IgD-negative memory B cell (primary cell): Measurements from ENCODE around the gene CAPN2. TPM values are rescaled to one million over a fixed set of nuclear protein-coding genes. Genes with fewer than 3 reads are reported as not detected.
A peak's percentile ranks its signal among the peaks of the same experiment; 100 is the strongest.
"Not testable (repeated sequence)": the region's sequence is repeated elsewhere in the genome, so short reads cannot be mapped to it uniquely, and the experiment has no call there.

Experiments used
- H3K27ac Mint-ChIP-seq, 3 donors: one replicate each; pipeline ENCODE4 v1.8.0; 2020 to 2022; ENCODE audit warnings: mild to moderate bottlenecking in 3 of 3, mixed read lengths in 3 of 3, moderate library complexity in 1 of 3
- H3K27me3 Mint-ChIP-seq: one replicate; pipeline ENCODE4 v1.8.0; 2021; ENCODE audit warnings: mixed read lengths
- H3K36me3 Mint-ChIP-seq: one replicate; pipeline ENCODE4 v1.8.0; 2020; ENCODE audit warnings: mild to moderate bottlenecking, mixed read lengths
- H3K4me1 Mint-ChIP-seq, 3 donors: one replicate each; pipeline ENCODE4 v1.8.0; 2020 to 2022; ENCODE audit warnings: mixed read lengths in 3 of 3, mild to moderate bottlenecking in 1 of 3
- H3K4me3 Mint-ChIP-seq, 4 donors: one replicate each; pipeline ENCODE4 v1.8.0; 2020 to 2022; ENCODE audit warnings: mild to moderate bottlenecking in 4 of 4, mixed read lengths in 4 of 4, moderate library complexity in 3 of 4
- H3K9me3 Mint-ChIP-seq, 3 donors: one replicate each; pipeline ENCODE4 v1.8.0; 2020 to 2021; ENCODE audit warnings: mixed read lengths in 3 of 3, mild to moderate bottlenecking in 1 of 3
- polyA plus RNA-seq: library from polyadenylated mRNA; unstranded; fragments of 300-500 nt; fragmentation: Illumina TruSeq; gene quantifications from one replicate; pipeline ENCODE4 v1.2.3, GENCODE V29; 2021

Gene CAPN2
- polyA plus RNA-seq, 1 donor from 2014 or later: 140 TPM

DNA sequence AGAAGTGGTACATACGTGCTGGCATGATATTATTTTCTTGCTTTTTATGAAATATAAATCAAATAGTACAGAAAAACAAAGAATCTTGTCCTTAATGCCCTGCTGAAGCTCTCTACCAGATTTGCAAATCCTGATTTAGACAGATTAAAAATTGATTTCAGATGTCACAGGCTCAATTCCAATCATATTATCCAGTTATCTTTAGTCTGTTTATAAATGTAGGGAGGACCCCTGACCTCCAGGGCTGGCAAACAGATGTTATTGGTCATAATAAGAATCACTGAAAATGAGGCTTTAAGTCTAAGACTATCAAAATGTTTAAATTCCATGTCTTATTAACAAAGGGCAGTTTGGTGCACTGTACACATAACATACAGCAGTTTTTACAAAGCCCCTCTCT, 71.3 kb downstream of the CAPN2 start:
- H3K36me3 Mint-ChIP-seq: peaks cover 3% of the 10 kb centered on the region
- peak overlapping the region in 1 of 3 donors; percentile 12 for H3K27ac Mint-ChIP-seq
- no peaks in the 10 kb centered on the region for H3K9me3 Mint-ChIP-seq
- peaks cover 0 to 3% (median 0%) of the 10 kb centered on the region in 3 donors for H3K4me1 Mint-ChIP-seq
- no peaks in the 10 kb centered on the region for H3K27me3 Mint-ChIP-seq
- no peak overlapping the region for H3K4me3 Mint-ChIP-seq

DNA sequence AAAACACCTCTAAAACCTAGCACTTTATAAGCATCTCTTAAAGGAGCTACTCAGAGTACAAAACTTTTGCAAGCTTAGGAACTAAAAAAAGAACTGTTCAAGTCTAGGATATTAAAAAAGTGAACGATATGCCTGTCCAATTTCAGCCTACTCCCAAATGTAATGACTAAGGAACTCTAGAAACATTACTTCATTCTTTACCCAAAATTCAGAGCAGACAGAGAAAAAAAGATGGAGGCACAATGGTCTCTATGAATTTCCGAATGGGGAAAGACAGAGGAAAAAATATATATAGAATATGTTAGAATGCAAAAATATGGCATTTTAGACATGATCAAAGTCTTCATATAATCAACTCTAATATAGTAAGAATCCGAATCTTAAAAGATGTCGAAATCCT, 72.2 kb downstream of the CAPN2 start:
- Mint-ChIP-seq H3K9me3 (no peaks in the 10 kb centered on the region), H3K27ac (no peak overlapping the region), H3K36me3 (peaks cover 7% of the 10 kb centered on the region), H3K4me3 (no peak overlapping the region), H3K4me1 (peaks cover 0 to 3% (median 0%) of the 10 kb centered on the region in 3 donors), H3K27me3 (no peaks in the 10 kb centered on the region)

DNA sequence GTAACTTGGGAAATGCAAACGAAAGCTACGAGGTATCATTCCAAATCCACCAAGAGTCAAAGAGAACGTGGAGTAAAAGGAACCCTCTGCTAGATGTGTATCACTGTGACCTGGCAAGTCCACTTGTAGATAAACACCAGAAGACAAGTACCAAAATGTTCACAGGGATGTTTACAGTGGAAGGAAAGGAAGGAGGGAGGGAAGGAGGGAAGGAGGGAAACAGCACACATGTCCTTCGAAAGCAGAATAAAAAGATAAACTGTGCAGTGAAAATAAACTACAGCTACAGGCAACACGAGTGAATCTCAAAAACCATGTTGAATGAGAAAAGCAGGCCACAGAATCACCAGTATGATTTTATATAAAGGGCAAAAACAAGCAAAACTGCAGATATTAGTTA, 73.5 kb downstream of the CAPN2 start:
- H3K4me3 Mint-ChIP-seq: no peak overlapping the region
- H3K36me3 Mint-ChIP-seq: peaks cover 7% of the 10 kb centered on the region
- H3K4me1 Mint-ChIP-seq: peaks cover 0 to 3% (median 0%) of the 10 kb centered on the region in 3 donors
- H3K27me3 Mint-ChIP-seq: no peaks in the 10 kb centered on the region
- no peaks in the 10 kb centered on the region for H3K9me3 Mint-ChIP-seq
- no peak overlapping the region for H3K27ac Mint-ChIP-seq

DNA sequence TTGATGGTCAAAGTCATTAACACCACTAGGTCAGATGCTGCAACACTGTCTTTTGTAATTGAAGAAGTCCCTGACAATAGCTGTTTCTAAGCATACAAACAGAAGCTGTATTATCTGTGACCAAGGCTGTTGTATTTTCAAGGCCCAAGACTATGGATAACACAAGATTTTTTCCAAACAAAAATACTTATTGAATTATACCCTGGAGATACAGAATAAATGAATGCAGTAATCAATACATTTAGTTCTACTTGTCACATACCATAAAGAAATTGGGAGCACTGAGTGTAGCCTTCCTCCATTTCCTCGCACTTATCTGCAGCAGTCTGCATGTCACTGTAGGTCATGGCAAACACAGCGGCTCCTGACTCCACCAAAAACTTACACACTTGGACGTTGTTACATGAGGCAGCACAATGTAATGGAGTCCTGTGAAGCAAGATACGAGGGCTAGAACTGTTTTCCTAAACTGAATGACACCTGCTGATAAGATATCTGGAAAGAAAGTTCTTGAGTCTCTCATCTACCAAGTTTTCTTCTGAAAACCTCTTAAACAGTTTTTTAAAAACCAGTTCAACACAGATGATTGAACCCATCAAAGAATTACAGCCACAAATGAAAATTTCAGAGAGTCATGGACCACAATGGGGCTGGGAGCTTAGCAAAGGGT, 76.5 kb downstream of the CAPN2 start:
- peaks cover 3 to 7% (median 3%) of the 10 kb centered on the region in 3 donors for H3K4me1 Mint-ChIP-seq
- no peaks in the 10 kb centered on the region for H3K27me3 Mint-ChIP-seq
- no peaks in the 10 kb centered on the region for H3K9me3 Mint-ChIP-seq
- peaks cover 7% of the 10 kb centered on the region for H3K36me3 Mint-ChIP-seq
- peak overlapping the region in 1 of 3 donors; percentile 67 for H3K27ac Mint-ChIP-seq
- H3K4me3 Mint-ChIP-seq: no peak overlapping the region

DNA sequence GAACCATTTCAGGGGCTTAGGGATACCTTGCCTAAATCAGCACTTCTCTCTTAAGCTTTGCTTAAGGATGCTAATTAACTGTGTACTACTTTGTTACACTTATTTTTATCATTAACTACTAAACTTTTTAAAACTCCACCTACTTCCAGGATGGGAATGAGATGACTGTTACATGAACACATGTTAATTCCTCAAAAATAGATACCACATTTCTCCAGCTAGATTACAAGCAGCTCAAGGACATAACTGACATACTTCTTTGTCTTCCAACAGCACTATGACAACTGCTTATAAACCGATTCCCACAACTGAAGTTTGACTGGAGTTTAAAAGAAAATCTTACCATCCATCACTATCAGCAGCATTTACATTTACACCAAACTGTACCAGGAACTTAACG, 79.7 kb downstream of the CAPN2 start:
- H3K4me1 Mint-ChIP-seq: peaks cover 3 to 10% (median 3%) of the 10 kb centered on the region in 3 donors
- H3K36me3 Mint-ChIP-seq: peaks cover 5% of the 10 kb centered on the region
- H3K27ac Mint-ChIP-seq: no peak overlapping the region
- H3K9me3 Mint-ChIP-seq: no peaks in the 10 kb centered on the region
- H3K4me3 Mint-ChIP-seq: no peak overlapping the region
- H3K27me3 Mint-ChIP-seq: no peaks in the 10 kb centered on the region

DNA sequence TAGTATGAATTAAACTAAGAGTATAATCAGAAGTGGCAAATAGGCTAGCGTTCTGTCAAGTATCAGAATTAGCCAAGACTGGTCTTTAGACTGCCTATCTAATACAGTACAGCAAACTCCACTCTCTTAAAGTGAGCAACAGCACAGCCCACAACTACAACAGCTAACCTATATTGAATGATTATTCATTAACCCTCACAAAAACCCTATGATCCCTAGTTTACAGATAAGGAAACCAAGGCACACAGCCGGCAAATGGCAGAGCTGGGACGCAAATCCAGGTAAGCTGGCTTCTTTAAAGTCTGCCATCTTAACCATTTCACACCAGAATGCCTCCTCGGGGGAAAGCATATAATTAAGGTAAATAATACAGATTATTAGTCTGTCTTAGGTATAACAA, 81.4 kb downstream of the CAPN2 start:
- no peaks in the 10 kb centered on the region for H3K9me3 Mint-ChIP-seq
- H3K27ac Mint-ChIP-seq: no peak overlapping the region
- H3K4me1 Mint-ChIP-seq: peaks cover 3 to 10% (median 3%) of the 10 kb centered on the region in 3 donors
- H3K27me3 Mint-ChIP-seq: no peaks in the 10 kb centered on the region
- no peak overlapping the region for H3K4me3 Mint-ChIP-seq
- peaks cover 8% of the 10 kb centered on the region for H3K36me3 Mint-ChIP-seq

DNA sequence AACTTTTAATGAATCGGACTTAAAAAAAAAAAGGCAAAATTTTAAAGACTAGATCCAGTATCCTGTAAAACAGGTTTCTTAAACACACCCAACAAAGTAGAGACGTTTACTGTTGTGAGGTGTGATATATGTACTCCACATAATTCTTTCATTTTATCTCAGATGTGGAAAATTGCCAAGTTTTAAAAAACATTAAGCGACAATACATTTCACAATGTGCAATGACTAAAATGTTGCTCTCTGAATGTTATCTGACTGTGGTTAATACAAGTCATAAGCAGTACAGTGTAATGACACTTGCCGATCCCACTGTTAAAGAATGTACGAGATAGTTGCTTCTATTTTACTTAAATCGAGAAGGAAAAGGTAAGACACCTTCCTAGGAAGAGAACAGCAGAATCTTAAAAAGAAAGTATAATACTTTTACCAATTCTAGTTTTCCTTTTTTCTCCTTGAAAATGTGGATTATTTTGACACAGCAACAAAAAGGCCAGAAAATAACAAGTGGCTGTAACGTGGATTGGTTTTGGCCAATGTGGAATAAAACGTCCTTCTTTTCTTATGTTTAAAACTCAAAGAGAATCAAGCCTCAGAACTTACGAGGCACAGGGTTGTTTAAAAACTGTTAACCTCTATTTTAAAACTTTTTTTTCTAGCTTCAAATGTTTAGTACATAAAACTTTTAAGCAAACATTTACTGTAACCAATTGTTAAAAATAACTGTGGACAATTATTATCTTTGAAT, 82.0 kb downstream of the CAPN2 start:
- H3K36me3 Mint-ChIP-seq: peaks cover 7% of the 10 kb centered on the region
- no peaks in the 10 kb centered on the region for H3K27me3 Mint-ChIP-seq
- no peak overlapping the region for H3K27ac Mint-ChIP-seq
- H3K4me1 Mint-ChIP-seq: peaks cover 3 to 10% (median 3%) of the 10 kb centered on the region in 3 donors
- no peaks in the 10 kb centered on the region for H3K9me3 Mint-ChIP-seq
- peak overlapping the region in 1 of 4 donors; percentile 30 for H3K4me3 Mint-ChIP-seq

DNA sequence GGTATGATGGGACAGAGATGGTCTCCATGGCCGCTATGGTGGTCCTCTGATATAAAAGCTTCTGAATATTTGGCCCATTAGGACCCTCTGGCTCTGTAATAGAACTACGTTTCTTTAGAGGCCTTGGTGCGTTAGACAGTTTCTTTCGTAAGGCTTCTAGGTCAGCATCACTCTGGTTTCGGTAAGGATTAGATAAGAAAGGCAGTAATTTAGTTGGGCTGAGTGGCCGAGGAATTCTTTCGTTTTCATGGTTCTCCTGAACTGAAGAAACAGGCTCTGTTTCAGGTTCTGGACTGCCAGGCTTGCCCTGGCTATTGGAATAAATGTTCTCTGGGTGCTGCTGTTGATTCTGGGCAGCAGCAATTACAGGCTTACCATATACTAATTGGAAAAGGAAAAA, 83.9 kb downstream of the CAPN2 start:
- Mint-ChIP-seq H3K36me3 (peaks cover 7% of the 10 kb centered on the region), H3K4me3 (no peak overlapping the region), H3K27ac (no peak overlapping the region), H3K27me3 (no peaks in the 10 kb centered on the region), H3K9me3 (no peaks in the 10 kb centered on the region), H3K4me1 (peaks cover 3 to 10% (median 3%) of the 10 kb centered on the region in 3 donors)

DNA sequence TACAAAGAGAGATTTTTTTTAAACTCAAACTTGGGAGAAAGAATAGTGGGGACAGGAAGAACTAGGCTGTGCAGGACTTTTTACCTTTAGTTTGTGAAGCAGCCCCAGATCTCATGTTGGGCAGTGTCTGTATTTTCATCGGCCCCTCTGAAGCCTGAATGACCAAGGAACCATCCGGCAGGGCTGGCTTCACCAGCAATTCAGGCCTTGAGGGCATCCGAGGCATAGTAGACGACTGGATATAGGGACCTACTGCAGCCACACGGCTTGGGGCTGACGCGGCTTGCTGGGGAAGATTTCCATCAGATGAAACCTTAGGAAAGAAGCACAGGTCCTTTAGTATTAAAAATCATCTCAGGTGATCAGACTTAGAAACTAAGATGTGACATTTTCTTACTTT, 89.7 kb downstream of the CAPN2 start:
- Mint-ChIP-seq H3K36me3 (peaks cover 13% of the 10 kb centered on the region), H3K27me3 (no peaks in the 10 kb centered on the region), H3K27ac (no peak overlapping the region), H3K4me1 (peaks cover 0 to 2% (median 0%) of the 10 kb centered on the region in 3 donors), H3K9me3 (no peaks in the 10 kb centered on the region), H3K4me3 (no peak overlapping the region)

DNA sequence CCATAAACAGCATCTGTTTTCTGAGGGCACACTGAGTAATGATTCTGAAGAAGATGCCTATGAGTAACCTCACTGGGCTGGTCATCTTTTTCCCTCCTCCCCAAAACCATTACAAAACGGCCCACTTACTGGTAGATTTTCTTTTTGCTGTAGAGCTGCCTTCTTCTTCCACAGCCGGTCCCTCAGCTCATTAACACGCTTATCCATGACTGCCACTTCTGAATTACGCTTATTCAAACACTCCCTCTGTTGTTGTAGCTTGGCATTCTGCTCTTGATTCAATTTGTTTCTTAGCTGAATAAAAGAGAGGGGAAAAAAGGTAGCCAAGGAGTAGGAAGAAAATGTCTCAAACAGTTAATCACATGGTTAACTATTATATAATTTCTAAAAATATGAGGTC, 90.3 kb downstream of the CAPN2 start:
- Mint-ChIP-seq H3K27ac (no peak overlapping the region), H3K9me3 (no peaks in the 10 kb centered on the region), H3K4me1 (peaks cover 0 to 2% (median 0%) of the 10 kb centered on the region in 3 donors), H3K4me3 (no peak overlapping the region), H3K36me3 (peaks cover 13% of the 10 kb centered on the region), H3K27me3 (no peaks in the 10 kb centered on the region)

DNA sequence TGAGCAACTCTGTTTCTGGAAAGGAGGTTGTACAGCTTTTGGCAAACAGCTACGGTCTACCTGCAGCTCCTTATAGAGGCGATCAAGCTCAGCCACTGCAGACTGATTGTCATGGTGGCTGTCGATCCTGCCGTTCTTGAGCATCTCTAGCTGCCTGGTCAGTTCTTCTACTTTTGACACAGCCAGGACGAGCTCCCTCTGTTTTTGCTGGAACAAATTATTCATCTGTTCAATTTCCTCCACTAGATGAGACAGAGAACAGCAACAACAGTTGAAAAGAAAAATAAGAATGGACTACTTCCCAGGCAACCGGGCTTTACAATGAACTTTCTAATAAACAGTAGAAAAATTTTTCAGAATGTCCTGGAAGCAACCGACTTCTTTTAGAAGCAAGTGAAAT, 90.9 kb downstream of the CAPN2 start:
- H3K4me1 Mint-ChIP-seq: peaks cover 0 to 2% (median 0%) of the 10 kb centered on the region in 3 donors
- no peak overlapping the region for H3K27ac Mint-ChIP-seq
- H3K9me3 Mint-ChIP-seq: no peaks in the 10 kb centered on the region
- peaks cover 14% of the 10 kb centered on the region for H3K36me3 Mint-ChIP-seq
- no peak overlapping the region for H3K4me3 Mint-ChIP-seq
- H3K27me3 Mint-ChIP-seq: no peaks in the 10 kb centered on the region

DNA sequence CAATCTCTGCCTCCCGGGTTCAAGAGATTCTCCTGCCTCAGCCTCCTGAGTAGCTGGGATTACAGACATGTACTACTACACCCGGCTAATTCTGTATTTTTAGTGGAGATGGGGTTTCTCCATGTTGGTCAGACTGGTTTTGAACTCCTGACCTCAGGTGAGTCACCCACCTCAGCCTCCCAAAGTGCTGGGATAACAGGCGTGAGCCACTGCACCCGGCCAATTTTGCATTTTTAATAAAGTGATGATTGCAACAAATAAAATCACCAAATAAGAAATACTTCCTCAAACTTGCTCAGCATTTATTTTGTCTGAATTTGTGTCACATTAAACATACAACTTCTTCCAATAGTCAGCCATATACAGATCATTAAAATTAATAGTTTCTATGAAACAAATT, 97.6 kb downstream of the CAPN2 start:
- H3K4me3 Mint-ChIP-seq, H3K27ac Mint-ChIP-seq, H3K9me3 Mint-ChIP-seq, H3K27me3 Mint-ChIP-seq: not testable (repeated sequence)
- peaks cover 20% of the 10 kb centered on the region for H3K36me3 Mint-ChIP-seq
- peaks cover 10 to 15% (median 15%) of the 10 kb centered on the region in 3 donors for H3K4me1 Mint-ChIP-seq

DNA sequence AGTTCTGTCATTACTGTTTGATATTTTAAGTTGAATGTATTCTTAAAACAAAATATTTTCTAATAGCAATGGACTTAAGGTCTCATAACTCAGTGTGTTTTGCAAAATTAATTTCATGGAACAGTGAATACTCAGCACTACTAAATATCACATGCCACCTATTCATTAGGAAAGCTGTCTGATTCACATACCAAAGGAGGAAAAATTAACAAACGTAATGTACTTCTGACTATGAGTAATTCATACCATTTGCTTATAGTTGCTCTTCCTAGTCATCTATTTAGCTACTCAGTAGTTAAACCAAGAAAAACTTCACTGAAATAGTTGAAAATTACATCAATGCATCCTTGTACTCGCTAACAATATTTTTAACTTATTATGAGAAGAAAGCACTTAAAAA, 98.2 kb downstream of the CAPN2 start:
- H3K36me3 Mint-ChIP-seq: peaks cover 20% of the 10 kb centered on the region
- H3K27ac Mint-ChIP-seq: no peak overlapping the region
- no peak overlapping the region for H3K4me3 Mint-ChIP-seq
- no peaks in the 10 kb centered on the region for H3K27me3 Mint-ChIP-seq
- peaks cover 10 to 17% (median 17%) of the 10 kb centered on the region in 3 donors for H3K4me1 Mint-ChIP-seq
- H3K9me3 Mint-ChIP-seq: no peaks in the 10 kb centered on the region

DNA sequence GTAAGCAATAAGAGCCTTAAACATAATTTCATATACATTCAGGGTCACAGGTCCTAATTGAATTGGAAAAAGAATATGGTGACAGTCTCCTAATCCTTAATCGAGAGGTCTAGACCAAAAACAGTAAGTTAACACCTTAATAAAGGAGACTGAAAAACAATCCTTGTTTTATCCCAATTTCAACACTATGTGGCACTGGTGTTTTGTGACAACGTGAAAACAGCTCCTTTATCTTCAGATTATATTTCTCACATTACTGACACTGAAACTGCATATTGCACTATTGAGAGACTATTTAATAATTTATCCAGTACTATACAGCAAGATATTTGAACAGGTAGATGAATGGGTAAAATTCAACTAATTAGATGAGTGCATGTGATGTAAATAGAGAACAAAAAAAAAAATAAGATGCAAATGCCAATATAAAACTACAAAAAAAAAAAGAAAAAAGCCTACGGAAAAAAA, 99.3 kb downstream of the CAPN2 start:
- Mint-ChIP-seq H3K4me3 (no peak overlapping the region), H3K4me1 (peaks cover 10 to 20% (median 19%) of the 10 kb centered on the region in 3 donors), H3K36me3 (peaks cover 18% of the 10 kb centered on the region), H3K27me3 (no peaks in the 10 kb centered on the region), H3K27ac (peak overlapping the region in 2 of 3 donors; percentile 8 to 36), H3K9me3 (no peaks in the 10 kb centered on the region)

DNA sequence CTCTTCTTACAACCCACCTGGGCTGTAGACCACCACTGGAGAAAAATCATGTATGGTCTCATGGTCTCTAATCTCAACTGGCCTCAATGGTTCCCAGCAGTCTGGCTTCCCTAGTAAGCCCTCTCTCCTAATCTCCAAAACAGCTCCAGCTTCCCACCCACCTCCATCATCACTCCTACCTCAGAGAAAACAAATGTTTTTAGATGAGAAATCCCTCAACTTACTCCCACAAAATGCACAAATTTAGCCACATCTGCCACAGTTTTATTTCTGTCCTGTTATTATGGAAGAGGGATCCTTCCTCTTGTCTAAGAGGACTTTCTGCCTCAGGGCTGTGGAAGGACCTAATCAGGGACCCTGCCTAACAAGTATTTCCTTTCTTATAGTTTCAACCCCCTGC, 101.3 kb downstream of the CAPN2 start:
- Mint-ChIP-seq H3K36me3 (peaks cover 11% of the 10 kb centered on the region), H3K27ac (peak overlapping the region in 1 of 3 donors; percentile 97), H3K27me3 (no peaks in the 10 kb centered on the region), H3K4me1 (peaks cover 10 to 21% (median 19%) of the 10 kb centered on the region in 3 donors), H3K9me3 (no peaks in the 10 kb centered on the region), H3K4me3 (no peak overlapping the region)
